PC-3 (cell line): ENCODE results near the gene CNTNAP2. TPM values are rescaled to one million over a fixed set of nuclear protein-coding genes. Genes with fewer than 3 reads are reported as not detected.

ENCODE experiments used
- ATAC-seq: fragments of 200-7000 bp; cut with Tn5 transposase; 2 replicates; pipeline ENCODE4 v1.9.1; 2020; ENCODE audit warnings: mild to moderate bottlenecking, moderate library complexity
- BruUV-seq: library from RNA; stranded (reverse); fragments of 400-500 nt; replicated peaks from 2 replicates; lab custom pipeline; 2021; lab: Mats Ljungman, UMichigan
- CTCF ChIA-PET: fragments of 300-600 bp; sonication (Branson Sonifier 250); formaldehyde crosslinking; loops from one replicate; lab custom pipeline; 2022; ENCODE audit warnings: antibody characterized with exemption; lab: Charles Lee
- POLR2A ChIA-PET: fragments of 300-600 bp; sonication (Branson Sonifier 250); formaldehyde crosslinking; loops from one replicate; lab custom pipeline; 2022; ENCODE audit warnings: antibody characterized with exemption; ENCODE audit not compliant: unreplicated experiment; lab: Charles Lee
- DNase-seq: peaks from one replicate; pipeline ENCODE4 v3.0.0-alpha.2; 2015
- H2AFZ ChIP-seq: fragments of 300-600 bp; sonication (generic); 2 replicates; pipeline ENCODE4 v1.6.0; 2016; ENCODE audit warnings: antibody characterized with exemption, low read length
- H3F3A ChIP-seq: fragments of 300-600 bp; sonication (generic); one replicate; pipeline ENCODE4 v1.6.0; 2017; ENCODE audit warnings: antibody characterized with exemption, low read length, control low read depth, mild to moderate bottlenecking; ENCODE audit not compliant: unreplicated experiment
- H3K27ac ChIP-seq: fragments of 300-600 bp; sonication (generic); 2 replicates; pipeline ENCODE4 v1.5.1; 2016; ENCODE audit warnings: mild to moderate bottlenecking, low read length
- H3K27me3 ChIP-seq: fragments of 300-600 bp; sonication (generic); 2 replicates; pipeline ENCODE4 v1.6.1; 2016; ENCODE audit warnings: low read length, mixed read lengths
- H3K36me3 ChIP-seq: fragments of 300-600 bp; sonication (generic); 2 replicates; pipeline ENCODE4 v1.6.1; 2016; ENCODE audit warnings: low read depth, mixed run types, low read length, mixed read lengths
- H3K4me1 ChIP-seq: fragments of 300-600 bp; sonication (generic); 2 replicates; pipeline ENCODE4 v1.5.1; 2016; ENCODE audit warnings: low read length; ENCODE audit not compliant: insufficient read depth
- H3K4me2 ChIP-seq: fragments of 300-600 bp; sonication (generic); 2 replicates; pipeline ENCODE4 v1.6.0; 2016; ENCODE audit warnings: low read length
- H3K4me3 ChIP-seq: fragments of 300-600 bp; sonication (generic); 2 replicates; pipeline ENCODE4 v1.5.1; 2016; ENCODE audit warnings: mild to moderate bottlenecking, low read length, mixed read lengths
- H3K79me2 ChIP-seq: fragments of 300-600 bp; sonication (generic); 2 replicates; pipeline ENCODE4 v1.6.1; 2017; ENCODE audit warnings: low read length, mixed read lengths
- H3K9ac ChIP-seq: fragments of 300-600 bp; sonication (generic); 2 replicates; pipeline ENCODE4 v1.6.0; 2016; ENCODE audit warnings: mild to moderate bottlenecking, low read length
- H3K9me2 ChIP-seq: fragments of 300-600 bp; sonication (generic); replicated peaks from 2 replicates; pipeline ENCODE4 v1.6.1; 2016; ENCODE audit warnings: mixed run types, low read length, mixed read lengths
- H3K9me3 ChIP-seq: fragments of 300-600 bp; sonication (generic); 2 replicates; pipeline ENCODE4 v1.6.1; 2016; ENCODE audit warnings: low read length, mixed read lengths
- H4K20me1 ChIP-seq: fragments of 300-600 bp; sonication (generic); 2 replicates; pipeline ENCODE4 v1.6.1; 2016; ENCODE audit warnings: low read length, mixed read lengths
- CTCF ChIP-seq: fragments of 300-600 bp; sonication (generic); conservative IDR thresholded peaks from 2 replicates; pipeline ENCODE4 v1.5.1; 2017; ENCODE audit warnings: antibody characterized with exemption, low read depth, mild to moderate bottlenecking, low read length
- EZH2 ChIP-seq: fragments of 300-600 bp; sonication (generic); IDR thresholded peaks from one replicate; pipeline ENCODE4 v1.6.1; 2017; ENCODE audit warnings: antibody characterized with exemption, mild to moderate bottlenecking, low read length; ENCODE audit not compliant: unreplicated experiment
- EZH2phosphoT487 ChIP-seq: fragments of 300-600 bp; sonication (generic); IDR thresholded peaks from 2 replicates; pipeline ENCODE4 v1.6.1; 2018; ENCODE audit warnings: mild to moderate bottlenecking, antibody characterized with exemption, low read length, borderline replicate concordance
- intact Hi-C: fragments of 100-400 bp; cut with micrococcal nuclease; formaldehyde crosslinking; loops from 2 replicates; pipeline ENCODE4 v1.9.0; 2023
- total RNA-seq: library from RNA; depleted of rRNA; stranded (reverse); fragments of >200 nt; gene quantifications from 2 replicates; pipeline ENCODE4 v1.2.3, GENCODE V29; 2014

The CNTNAP2 gene
- total RNA-seq, 1 experiment from 2014 or later, result 1.5 TPM

GRCh38 chr7:148153616-148154284 is 2037.1 kb downstream of the CNTNAP2 start:
- intact Hi-C loops, result no loop called here
- TF ChIP-seq EZH2 (no peak), EZH2phosphoT487 (no peak), CTCF (no peak)
- ATAC-seq, result no peak; the same call in 1 of the 2 replicates
- BruUV-seq, result no TSS peak
- H3K36me3 ChIP-seq, result no peaks in the 10 kb centered on the region
- no peak for DNase-seq
- no peaks in the 10 kb centered on the region for H3K27me3 ChIP-seq
- ChIA-PET CTCF (no interaction called here), POLR2A (no interaction called here)
- H2AFZ ChIP-seq, result no peak overlapping the region
- H3K79me2 ChIP-seq, result no peaks in the 10 kb centered on the region
- no peaks in the 10 kb centered on the region for H3F3A ChIP-seq
- H3K4me3 ChIP-seq, result no peak overlapping the region
- no peaks in the 10 kb centered on the region for H3K9me3 ChIP-seq
- no peak overlapping the region for H3K4me2 ChIP-seq
- H3K9me2 ChIP-seq, result no peaks in the 10 kb centered on the region
- H3K9ac ChIP-seq, result no peak overlapping the region
- H3K4me1 ChIP-seq, result no peaks in the 10 kb centered on the region
- H4K20me1 ChIP-seq, result no peaks in the 10 kb centered on the region
- no peak overlapping the region for H3K27ac ChIP-seq

DNA sequence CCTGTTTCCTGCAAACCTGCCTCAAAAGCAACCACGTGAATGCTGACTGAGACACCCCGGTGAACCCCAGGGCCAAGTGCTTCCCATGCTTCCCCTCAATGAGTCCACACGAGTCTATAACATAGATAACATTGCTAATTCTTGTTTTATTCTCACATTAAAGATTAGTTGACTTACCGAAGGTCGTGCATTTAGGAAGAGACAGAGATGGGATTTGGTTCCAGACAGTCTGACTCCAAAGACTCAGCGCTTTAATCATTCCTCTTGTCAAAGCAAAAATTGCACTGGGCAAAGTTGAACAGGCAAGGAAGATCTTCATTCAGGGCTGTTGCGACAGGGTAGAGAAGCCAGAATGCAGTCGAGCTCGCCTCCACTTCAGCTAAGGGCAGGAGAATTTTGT is 2038.4 kb downstream of the CNTNAP2 start:
- TF ChIP-seq CTCF (no peak), EZH2 (no peak), EZH2phosphoT487 (no peak)
- Histone ChIP-seq H3K27ac (no peak overlapping the region), H3K4me1 (no peaks in the 10 kb centered on the region), H4K20me1 (no peaks in the 10 kb centered on the region), H3F3A (no peaks in the 10 kb centered on the region), H3K9me2 (no peaks in the 10 kb centered on the region), H3K36me3 (no peaks in the 10 kb centered on the region), H3K79me2 (no peaks in the 10 kb centered on the region), H3K9ac (no peak overlapping the region), H3K4me3 (no peak overlapping the region), H2AFZ (no peak overlapping the region), H3K27me3 (0 out of 2 replicates have a peak, but pooled peaks cover 6% of the 10 kb centered on the region), H3K4me2 (no peak overlapping the region), H3K9me3 (no peaks in the 10 kb centered on the region)
- ChIA-PET CTCF (no interaction called here), POLR2A (no interaction called here)
- DNase-seq (no peak), ATAC-seq (no peak)
- intact Hi-C loops, result no loop called here
- no TSS peak for BruUV-seq

- intact Hi-C loops, result no loop called here
- no peak overlapping the region for H2AFZ ChIP-seq
- H3K4me2 ChIP-seq, result no peak overlapping the region
- no peak overlapping the region for H3K9ac ChIP-seq
- no peak overlapping the region for H3K27ac ChIP-seq
- DNase-seq (no peak), ATAC-seq (no peak)
- H3K27me3 ChIP-seq, result 0 out of 2 replicates have a peak, but pooled peaks cover 12% of the 10 kb centered on the region
- no peak for TF ChIP-seq EZH2phosphoT487
- TF ChIP-seq CTCF, result no peak
- TF ChIP-seq EZH2, result no peak
- no TSS peak for BruUV-seq
- no peaks in the 10 kb centered on the region for H3K4me1 ChIP-seq
- POLR2A ChIA-PET, result no interaction called here
- no peaks in the 10 kb centered on the region for H3K9me3 ChIP-seq
- no peaks in the 10 kb centered on the region for H3K79me2 ChIP-seq
- H3K9me2 ChIP-seq, result no peaks in the 10 kb centered on the region
- H3K4me3 ChIP-seq, result no peak overlapping the region
- H4K20me1 ChIP-seq, result no peaks in the 10 kb centered on the region
- H3K36me3 ChIP-seq, result no peaks in the 10 kb centered on the region
- no peaks in the 10 kb centered on the region for H3F3A ChIP-seq
- CTCF ChIA-PET, result no interaction called here
These were observed 2039.2 kb downstream of the CNTNAP2 start for GRCh38 chr7:148155826-148156225.
